ENCODE measurements around the gene ZNF385A. TPM values are rescaled to one million over a fixed set of nuclear protein-coding genes. Genes with fewer than 3 reads are reported as not detected.

The ZNF385A gene
- total RNA-seq, 1 experiment from 2014 or later = 5.7 TPM

GRCh38 chr12:54331461-54331860, 53.1 kb downstream of the ZNF385A start:
- Mint-ChIP-seq H3K4me3 (no peak overlapping the region), H3K27me3 (ENCODE audit: low read depth) (no peaks in the 10 kb centered on the region), H3K36me3 (ENCODE audit: insufficient read depth in 1 of 3, low read depth in 3 of 3) (peaks cover 0 to 2% (median 0%) of the 10 kb centered on the region in 3 experiments; a peak in 2 of 7 replicates), H3K4me1 (peaks cover 19 to 24% of the 10 kb centered on the region in 2 experiments), H3K27ac (peak overlapping the region in 1 of 3 experiments; percentile 62; a peak in 1 of 7 replicates), H3K9me3 (no peaks in the 10 kb centered on the region)
- H4K8ac ChIP-seq (replicated peaks; ENCODE audit: insufficient read length, low read depth, low read length) = no peak overlapping the region
- H3K9me3 ChIP-seq (ENCODE audit: control insufficient read depth, low read depth, low read length) = no peaks in the 10 kb centered on the region
- H3K56ac ChIP-seq (ENCODE audit: insufficient read length, low read depth, low read length) = no peak overlapping the region
- no peak overlapping the region for H3K4ac ChIP-seq (ENCODE audit: low read depth, low read length)
- H3K79me2 ChIP-seq (ENCODE audit: insufficient read depth, low read length) = no peaks in the 10 kb centered on the region; the same call in 1 of the 2 replicates
- no peak overlapping the region for H3T11ph ChIP-seq (ENCODE audit: low read length)
- no peak overlapping the region for H2BK20ac ChIP-seq (ENCODE audit: low read depth, low read length, poor library complexity, severe bottlenecking)
- no peak for DNase-seq
- no peaks in the 10 kb centered on the region; the same call in 1 of the 2 replicates for H3K27me3 ChIP-seq (ENCODE audit: insufficient read depth, low read length)
- TF ChIP-seq, protein P1, sequence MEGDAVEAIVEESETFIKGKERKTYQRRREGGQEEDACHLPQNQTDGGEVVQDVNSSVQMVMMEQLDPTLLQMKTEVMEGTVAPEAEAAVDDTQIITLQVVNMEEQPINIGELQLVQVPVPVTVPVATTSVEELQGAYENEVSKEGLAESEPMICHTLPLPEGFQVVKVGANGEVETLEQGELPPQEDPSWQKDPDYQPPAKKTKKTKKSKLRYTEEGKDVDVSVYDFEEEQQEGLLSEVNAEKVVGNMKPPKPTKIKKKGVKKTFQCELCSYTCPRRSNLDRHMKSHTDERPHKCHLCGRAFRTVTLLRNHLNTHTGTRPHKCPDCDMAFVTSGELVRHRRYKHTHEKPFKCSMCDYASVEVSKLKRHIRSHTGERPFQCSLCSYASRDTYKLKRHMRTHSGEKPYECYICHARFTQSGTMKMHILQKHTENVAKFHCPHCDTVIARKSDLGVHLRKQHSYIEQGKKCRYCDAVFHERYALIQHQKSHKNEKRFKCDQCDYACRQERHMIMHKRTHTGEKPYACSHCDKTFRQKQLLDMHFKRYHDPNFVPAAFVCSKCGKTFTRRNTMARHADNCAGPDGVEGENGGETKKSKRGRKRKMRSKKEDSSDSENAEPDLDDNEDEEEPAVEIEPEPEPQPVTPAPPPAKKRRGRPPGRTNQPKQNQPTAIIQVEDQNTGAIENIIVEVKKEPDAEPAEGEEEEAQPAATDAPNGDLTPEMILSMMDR (conservative IDR thresholded peaks at IDR 0.05) = no peak
- no peaks in the 10 kb centered on the region for H4K20me1 ChIP-seq (ENCODE audit: control insufficient read depth, insufficient read depth, insufficient read length)
- no peaks in the 10 kb centered on the region for H3K4me1 ChIP-seq (ENCODE audit: insufficient read depth, low read length)
- no peaks in the 10 kb centered on the region for H3K23me2 ChIP-seq (ENCODE audit: insufficient read length, low read depth, low read length, poor library complexity, severe bottlenecking)
- no peak overlapping the region for H3K9ac ChIP-seq (ENCODE audit: extremely low read depth, insufficient read length, low read length)
- no peak overlapping the region for H3K23ac ChIP-seq (ENCODE audit: insufficient read length, low read depth, low read length)
- no peak overlapping the region for H4K91ac ChIP-seq (ENCODE audit: insufficient read length, low read depth, low read length)
- H3K18ac ChIP-seq (ENCODE audit: insufficient read length, low read depth, low read length) = no peak overlapping the region
- no peak overlapping the region for H3K14ac ChIP-seq (ENCODE audit: insufficient read depth, low read length)
- H2BK120ac ChIP-seq (ENCODE audit: low read depth, low read length, poor library complexity, severe bottlenecking) = no peak overlapping the region
- H2BK5ac ChIP-seq (ENCODE audit: insufficient read length, low read length) = no peak overlapping the region
- H2BK15ac ChIP-seq (ENCODE audit: low read depth, low read length) = no peak overlapping the region
- WGBS (ENCODE audit: extremely low coverage, insufficient read length, low lambda C conversion rate) = no CpG with 5 or more reads among the region's 5 CpGs
- no peak overlapping the region for H2AFZ ChIP-seq (ENCODE audit: low read length)
- H2AK5ac ChIP-seq (ENCODE audit: insufficient read length, low read length) = no peak overlapping the region
- H3K4me2 ChIP-seq (ENCODE audit: insufficient read depth, insufficient read length, low read length) = no peak overlapping the region
- H3K27ac ChIP-seq (ENCODE audit: insufficient read length, low read depth, low read length) = no peak overlapping the region
- no peaks in the 10 kb centered on the region for H3K79me1 ChIP-seq (ENCODE audit: insufficient read depth, low read depth, low read length, poor library complexity, severe bottlenecking)
- no peak overlapping the region for H2BK12ac ChIP-seq (ENCODE audit: insufficient read length, low read depth, low read length)
- no peak overlapping the region for H4K5ac ChIP-seq (ENCODE audit: insufficient read length, low read depth, low read length)
